HepG2 (cell line): ENCODE data around the gene IQSEC1.

Experiments
- CTCF ChIP-seq: sonication (generic); formaldehyde crosslinking; IDR thresholded peaks from 2 replicates; pipeline ENCODE4 v1.5.0; 2020; ENCODE audit warnings: mild to moderate bottlenecking, missing genetic modification reagents, moderate library complexity
- DR1 ChIP-seq: sonication (generic); formaldehyde crosslinking; IDR thresholded peaks from 2 replicates; pipeline ENCODE4 v1.8.0; 2021; ENCODE audit warnings: mild to moderate bottlenecking, missing genetic modification reagents, inconsistent platforms
- GATAD2A ChIP-seq: IDR thresholded peaks from 2 replicates; pipeline ENCODE4 v1.6.1; 2016
- HOXA3 ChIP-seq: sonication (generic); formaldehyde crosslinking; IDR thresholded peaks from 2 replicates; pipeline ENCODE4 v1.5.0; 2020; ENCODE audit warnings: missing genetic modification reagents
- KLF6 ChIP-seq: IDR thresholded peaks from 2 replicates; pipeline ENCODE4 v1.8.0; 2016; ENCODE audit warnings: missing biosample characterization, missing genetic modification reagents
- MEF2D ChIP-seq: sonication (generic); formaldehyde crosslinking; IDR thresholded peaks from 2 replicates; pipeline ENCODE4 v1.5.1; 2020; ENCODE audit warnings: mild to moderate bottlenecking, missing genetic modification reagents
- NFE2 ChIP-seq: sonication (generic); formaldehyde crosslinking; IDR thresholded peaks from 2 replicates; pipeline ENCODE4 v1.4.0; 2020; ENCODE audit warnings: missing genetic modification reagents
- SMARCE1 ChIP-seq: fragments of 450-650 bp; IDR thresholded peaks from 2 replicates; pipeline ENCODE4 v1.6.1; 2017; ENCODE audit warnings: borderline replicate concordance
- ZSCAN20 ChIP-seq: sonication (generic); formaldehyde crosslinking; IDR thresholded peaks from 2 replicates; pipeline ENCODE4 v1.4.0; 2020; ENCODE audit warnings: missing genetic modification reagents, mild to moderate bottlenecking, borderline replicate concordance

GRCh38 chr3:12938258-12938711 is 134.9 kb downstream of the IQSEC1 start:
- TF ChIP-seq HOXA3 (CRISPR knock-in tag) = no peak
- no peak for TF ChIP-seq ZSCAN20 (CRISPR knock-in tag)
- no peak for TF ChIP-seq SMARCE1
- no peak for TF ChIP-seq CTCF (CRISPR knock-in tag)
- no peak for TF ChIP-seq NFE2 (CRISPR knock-in tag)
- no peak for TF ChIP-seq KLF6 (CRISPR knock-in tag)
- TF ChIP-seq MEF2D (CRISPR knock-in tag) = no peak
- no peak for TF ChIP-seq DR1
- TF ChIP-seq GATAD2A = no peak
